ENCODE measurements around the gene MOB3A.

DNA sequence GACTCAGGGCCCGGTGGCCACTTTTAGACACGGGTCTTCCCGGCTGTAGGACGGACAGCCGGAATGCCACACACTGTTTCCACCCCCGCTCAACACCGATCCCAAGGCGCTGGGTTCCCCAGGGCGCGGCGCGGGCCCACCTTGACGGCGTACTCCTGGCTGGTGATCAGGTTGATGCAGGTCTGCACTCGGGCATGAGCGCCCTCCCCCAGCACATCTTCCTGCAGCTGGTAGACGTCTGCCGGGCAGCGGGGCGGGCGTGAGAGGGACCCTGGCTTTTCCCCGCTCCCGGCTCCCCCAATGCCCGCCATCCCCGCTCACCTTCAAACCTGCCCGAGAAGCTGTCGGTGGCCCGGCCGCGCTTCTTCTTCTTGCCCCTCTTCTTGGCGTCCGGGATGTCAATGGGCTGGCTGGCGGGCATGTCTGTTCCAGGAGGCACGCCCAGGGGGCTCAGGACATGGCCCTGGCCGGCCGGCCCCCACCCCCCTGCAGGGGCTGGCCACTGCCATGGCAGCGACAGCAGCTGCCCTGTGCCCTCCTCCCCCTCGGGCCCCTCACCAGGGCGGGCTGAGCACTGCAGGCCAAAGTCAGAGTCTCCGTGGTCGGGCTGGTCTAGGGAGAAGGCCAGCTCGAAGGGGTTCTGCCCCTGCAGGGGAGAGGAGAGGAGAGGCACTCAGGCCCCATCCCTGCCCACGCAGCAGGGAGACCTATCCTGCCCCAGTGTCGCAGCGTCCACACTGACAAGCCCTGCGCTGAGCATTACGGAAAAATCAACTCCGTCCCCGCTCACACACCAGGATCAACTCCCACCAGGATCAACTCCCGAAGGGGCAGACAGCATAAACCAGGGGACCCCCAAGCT is 49.8 kb downstream of the MOB3A start:
- TF ChIP-seq, protein P1, sequence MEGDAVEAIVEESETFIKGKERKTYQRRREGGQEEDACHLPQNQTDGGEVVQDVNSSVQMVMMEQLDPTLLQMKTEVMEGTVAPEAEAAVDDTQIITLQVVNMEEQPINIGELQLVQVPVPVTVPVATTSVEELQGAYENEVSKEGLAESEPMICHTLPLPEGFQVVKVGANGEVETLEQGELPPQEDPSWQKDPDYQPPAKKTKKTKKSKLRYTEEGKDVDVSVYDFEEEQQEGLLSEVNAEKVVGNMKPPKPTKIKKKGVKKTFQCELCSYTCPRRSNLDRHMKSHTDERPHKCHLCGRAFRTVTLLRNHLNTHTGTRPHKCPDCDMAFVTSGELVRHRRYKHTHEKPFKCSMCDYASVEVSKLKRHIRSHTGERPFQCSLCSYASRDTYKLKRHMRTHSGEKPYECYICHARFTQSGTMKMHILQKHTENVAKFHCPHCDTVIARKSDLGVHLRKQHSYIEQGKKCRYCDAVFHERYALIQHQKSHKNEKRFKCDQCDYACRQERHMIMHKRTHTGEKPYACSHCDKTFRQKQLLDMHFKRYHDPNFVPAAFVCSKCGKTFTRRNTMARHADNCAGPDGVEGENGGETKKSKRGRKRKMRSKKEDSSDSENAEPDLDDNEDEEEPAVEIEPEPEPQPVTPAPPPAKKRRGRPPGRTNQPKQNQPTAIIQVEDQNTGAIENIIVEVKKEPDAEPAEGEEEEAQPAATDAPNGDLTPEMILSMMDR (IDR thresholded peaks at IDR 0.05; ENCODE audit: borderline replicate concordance, extremely low read depth, low read length, poor library complexity, severe bottlenecking), result no peak
- TF ChIP-seq EZH2 (IDR thresholded peaks at IDR 0.05; ENCODE audit: borderline replicate concordance, low read depth, low read length, severe bottlenecking), result no peak

Measured in DND-41 (cell line).